Renal cortex interstitium (tissue), 11 donors: Measurements from ENCODE around the gene LINGO1. TPM values are rescaled to one million over a fixed set of nuclear protein-coding genes. Genes with fewer than 3 reads are reported as not detected.
A peak's percentile ranks its signal among the peaks of the same experiment; 100 is the strongest.

ENCODE experiments used
- DNase-seq, 11 donors: peaks; one replicate each; pipeline ENCODE4 v3.0.0-alpha.2; 2013; ENCODE audit warnings: low read depth in 9 of 11, low spot score in 4 of 11; ENCODE audit errors: extremely low read depth in 1 of 11
- polyA plus RNA-seq, 3 donors: library from polyadenylated mRNA; unstranded; fragments of 120-200 nt; gene quantifications; one replicate each; pipeline ENCODE4 v1.2.1, GENCODE V29; 2013; ENCODE audit not compliant: insufficient read length in 3 of 3

The LINGO1 gene
- polyA plus RNA-seq, 3 donors: 12.3 to 20.8 (median 14.4) TPM

DNA sequence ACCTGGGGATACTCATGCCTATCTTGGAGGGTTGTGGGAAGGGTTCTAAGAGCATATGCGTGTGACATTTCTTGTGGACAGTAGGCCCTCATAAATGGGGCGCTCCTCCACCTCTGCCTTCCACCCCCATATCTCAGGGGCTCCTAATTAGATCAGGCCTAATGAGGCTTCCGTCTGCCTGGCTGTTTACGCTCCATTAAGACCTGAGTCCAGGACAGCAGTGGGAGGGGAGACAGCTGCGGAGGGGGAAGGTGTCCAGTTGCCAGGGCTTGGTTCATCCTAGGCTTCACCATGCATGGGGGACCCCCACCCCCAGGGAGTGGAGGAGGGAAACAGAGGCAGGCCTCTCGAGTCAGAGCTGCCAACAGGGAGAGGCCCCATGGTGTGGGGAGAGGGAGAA lies 9.3 kb upstream of the LINGO1 start:
- DNase-seq: no peak

DNA sequence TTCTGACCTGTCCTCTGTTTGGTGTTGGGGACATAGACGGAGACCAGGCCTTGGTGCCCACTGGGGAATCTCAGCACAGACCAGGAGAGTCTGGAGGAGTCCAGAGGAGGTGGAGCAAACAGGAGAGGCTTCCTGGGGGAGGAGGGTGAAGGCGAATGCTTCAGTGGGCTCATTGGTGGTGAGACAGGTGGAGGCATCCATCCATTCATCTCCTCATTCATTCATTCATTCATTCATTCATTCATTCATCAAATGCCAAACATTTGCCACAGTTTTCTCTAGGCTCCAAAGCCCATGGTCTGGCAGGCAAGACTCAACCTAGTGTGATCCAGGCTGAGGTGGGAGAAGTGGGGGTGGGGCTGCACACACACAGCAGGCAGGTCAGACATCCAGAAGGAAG lies 7.9 kb upstream of the LINGO1 start:
- no peak for DNase-seq

DNA sequence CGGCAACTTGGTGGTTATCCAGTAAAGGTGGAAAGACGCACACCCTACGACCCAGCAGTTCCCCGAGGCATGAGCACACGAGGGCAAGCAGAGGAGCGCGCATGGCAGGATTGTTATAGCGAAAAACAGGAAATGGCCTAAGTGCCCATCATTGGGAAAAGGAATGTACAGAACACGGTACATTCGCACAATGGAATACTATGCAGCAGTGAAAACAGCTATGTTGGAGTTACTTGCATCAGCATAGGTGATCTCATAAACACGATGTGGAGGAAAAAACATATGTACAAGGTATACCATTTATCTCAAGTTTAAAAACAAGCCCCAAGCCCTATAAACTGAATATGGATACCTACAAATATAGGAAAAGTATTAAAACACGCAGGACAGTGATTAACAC lies 6.7 kb upstream of the LINGO1 start:
- DNase-seq: no peak

GRCh38 chr15:77637851-77638692 lies 5.4 kb upstream of the LINGO1 start:
- DNase-seq: no peak

DNA sequence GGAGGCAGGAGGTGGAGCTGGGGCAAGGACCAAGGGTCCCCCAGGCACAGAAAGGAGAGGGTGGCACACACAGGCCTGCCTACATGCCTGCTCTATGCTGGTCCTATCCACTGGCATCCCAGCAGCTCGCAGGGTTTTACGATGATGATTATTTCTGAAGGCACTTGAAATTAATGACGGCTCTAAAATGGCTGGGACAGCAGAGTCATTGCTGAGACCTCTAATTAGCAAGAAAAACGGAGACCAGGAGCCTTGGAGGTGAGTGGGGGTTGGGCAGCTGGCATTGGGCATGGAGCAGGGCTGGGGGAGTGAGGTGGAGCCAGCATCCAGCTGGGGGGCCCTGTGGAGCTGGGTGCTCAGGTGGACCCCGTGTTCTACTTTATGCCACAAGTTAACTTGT lies 3.5 kb upstream of the LINGO1 start:
- no peak for DNase-seq

DNA sequence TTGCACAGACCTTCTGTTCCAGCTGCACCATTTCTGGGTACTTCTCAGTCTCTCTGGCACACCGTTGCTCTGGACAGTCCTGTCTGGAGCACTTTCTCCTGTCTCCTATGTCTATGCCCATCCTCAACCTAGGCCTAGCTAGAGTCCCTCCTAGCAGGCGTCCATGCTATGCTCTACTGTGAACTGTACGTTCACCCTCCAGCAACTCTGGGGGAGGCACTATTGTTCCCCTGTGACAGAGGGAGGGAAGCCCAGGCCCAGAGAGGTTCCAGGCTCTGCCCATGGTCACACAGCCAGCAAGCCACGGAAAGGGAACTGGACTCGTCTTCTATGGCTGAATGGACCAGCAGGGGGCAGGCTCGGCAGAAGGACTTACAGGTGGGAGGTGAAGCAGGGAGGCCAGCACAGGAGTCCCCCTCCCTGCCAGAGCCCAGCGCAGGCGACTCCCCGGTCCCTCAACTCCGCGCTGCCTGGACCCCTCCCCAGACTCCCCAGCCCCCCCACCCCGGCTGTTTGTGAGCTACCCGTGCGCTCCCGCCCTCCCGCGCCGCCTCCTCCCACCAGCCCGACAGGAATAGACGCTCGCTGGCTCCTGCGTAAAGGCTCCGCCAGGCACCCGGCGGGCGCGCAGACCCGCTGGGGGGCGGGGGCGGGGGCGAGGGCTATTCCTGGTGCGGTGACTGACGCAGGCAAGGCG lies 1.7 kb upstream of the LINGO1 start:
- DNase-seq: peak in 2 of 11 donors; percentile 40 to 41

DNA sequence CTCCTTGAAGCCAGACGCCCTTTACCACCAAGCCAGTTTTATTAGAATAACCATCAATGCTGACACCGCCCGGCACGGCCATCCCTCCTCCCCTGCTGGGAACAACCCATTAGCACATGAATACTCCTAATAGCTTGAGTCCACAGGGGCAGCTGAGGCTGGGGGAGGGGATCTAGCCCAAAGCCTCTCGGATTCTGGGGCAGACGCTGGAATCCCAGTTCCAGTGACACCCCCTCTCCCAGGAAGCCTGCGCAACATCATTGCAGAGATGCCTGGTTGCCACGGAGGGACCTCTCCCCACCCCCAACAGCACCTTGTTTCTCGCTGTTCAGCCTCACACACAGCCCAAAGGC lies 1.2 kb upstream of the LINGO1 start:
- DNase-seq: no peak

DNA sequence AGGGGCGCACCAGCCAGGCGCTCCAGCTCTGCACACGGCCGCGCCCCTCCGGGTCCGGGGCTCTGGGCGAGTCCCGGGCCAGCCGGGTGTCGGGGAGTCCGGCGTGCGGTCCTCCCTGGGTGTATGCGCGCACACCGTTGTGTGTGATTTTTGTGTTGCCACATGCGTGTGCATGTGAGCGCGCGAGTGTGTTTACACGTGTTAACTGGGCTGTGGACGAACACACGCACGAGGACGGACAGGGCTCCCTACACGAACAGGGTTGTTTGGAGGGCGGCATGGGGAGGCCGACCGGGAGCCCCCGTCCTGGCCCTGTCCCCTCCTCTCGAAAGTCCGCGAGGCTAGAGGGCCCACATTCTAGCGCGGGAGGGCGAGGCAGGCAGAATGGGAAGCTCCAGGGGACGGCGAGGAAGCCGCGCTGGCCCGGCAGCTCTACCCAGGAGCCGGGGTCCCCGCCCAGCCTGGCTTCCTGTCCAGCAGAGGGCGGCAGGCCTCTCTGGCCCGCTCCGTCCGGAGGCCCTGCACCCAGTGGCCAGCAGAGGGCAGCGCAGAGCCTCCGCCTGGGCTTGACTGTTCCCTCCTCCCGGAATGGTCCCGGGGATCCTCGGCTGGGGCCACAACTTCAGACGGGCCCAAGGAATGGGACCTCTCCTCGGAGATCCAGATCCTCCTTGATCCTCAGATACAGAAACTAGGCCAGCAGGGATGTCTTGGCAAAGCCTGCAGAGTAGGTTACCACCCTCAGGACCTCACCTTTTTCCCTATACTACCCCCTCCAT lies 611 bp upstream of the LINGO1 start:
- DNase-seq: peak; percentile 69 to 87 (median 79)

DNA sequence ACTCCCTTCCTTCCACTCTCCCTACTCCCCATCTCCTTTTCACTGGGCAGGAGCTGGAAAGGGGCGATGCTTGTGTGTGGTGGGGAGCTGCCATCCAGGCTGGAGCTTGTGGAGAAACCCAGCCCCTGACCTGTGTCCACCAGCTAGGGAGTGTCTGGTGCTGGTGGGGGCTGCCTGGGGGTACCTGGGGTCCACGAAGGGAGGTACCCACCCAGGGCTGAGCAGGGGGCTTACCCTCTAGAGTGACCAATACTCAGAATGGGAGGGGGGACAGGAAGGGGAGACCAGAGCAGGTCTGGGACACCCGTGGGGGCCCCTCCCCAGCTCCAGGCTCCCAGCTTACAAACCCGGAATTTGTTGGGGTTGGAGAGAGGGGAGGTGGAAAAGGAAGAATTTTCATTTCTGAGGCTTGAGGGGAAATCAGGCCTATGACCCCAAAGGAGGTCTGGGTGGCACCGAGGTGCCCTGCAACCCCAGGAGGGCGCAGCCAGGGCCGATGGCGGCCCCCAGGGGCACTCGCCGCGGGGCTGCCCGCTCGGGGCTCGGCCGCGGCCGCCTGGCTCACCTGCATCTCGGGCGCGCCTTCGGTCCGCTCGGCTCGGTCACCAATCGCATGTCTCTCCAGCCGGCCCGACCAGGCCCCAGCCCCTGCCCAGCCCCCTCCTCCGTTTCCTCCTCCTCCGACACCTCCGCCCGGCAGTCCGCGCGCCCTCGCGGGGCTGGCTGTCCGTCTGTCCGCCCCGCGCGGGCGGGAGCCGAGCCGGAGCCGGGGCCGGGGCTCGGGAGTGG lies 773 bp downstream of the LINGO1 start:
- peak in 1 of 11 donors; percentile 32 for DNase-seq

DNA sequence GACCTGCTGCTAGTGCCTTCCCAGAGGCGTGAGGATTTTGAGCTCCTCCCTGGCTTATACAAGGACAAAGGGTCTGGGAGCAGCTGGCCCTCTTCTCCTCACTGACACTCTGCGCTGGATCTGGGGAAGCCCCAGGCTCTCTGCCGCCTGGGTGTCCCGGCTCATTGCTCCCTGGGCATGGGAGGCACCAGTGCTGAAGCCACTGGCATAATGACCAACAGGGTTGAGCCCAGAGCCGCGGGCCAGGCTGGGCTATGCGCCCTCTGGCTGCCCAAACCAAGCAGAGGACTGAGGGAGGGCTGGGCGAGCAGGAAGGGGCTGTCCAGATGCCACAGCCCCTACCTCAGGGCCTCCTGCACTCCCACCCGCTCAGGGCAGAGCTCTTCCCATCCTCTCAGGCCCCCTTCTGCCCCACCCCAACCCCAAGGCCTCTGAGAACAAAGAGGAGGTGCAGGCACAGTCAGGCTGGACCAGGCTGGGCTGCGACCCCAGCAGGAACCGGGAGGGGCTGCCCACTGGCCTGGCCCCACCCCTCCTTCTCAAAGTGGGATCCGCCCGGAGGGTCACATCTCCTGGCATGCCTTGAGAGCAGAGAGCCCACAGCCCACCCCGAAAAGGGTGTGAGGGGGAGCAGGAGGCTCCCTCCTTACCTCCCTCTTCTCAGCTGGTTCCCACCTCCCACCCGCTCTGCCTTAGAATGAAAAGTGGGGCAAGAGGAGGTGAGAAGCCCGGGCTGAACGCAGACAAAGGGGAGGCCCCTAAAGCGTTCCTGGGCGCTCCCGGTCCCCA lies 1.6 kb downstream of the LINGO1 start:
- peak in 5 of 11 donors; percentile 45 to 69 (median 63) for DNase-seq

- DNase-seq: no peak
Measured at GRCh38 chr15:77630056-77630455, 2.7 kb downstream of the LINGO1 start.

DNA sequence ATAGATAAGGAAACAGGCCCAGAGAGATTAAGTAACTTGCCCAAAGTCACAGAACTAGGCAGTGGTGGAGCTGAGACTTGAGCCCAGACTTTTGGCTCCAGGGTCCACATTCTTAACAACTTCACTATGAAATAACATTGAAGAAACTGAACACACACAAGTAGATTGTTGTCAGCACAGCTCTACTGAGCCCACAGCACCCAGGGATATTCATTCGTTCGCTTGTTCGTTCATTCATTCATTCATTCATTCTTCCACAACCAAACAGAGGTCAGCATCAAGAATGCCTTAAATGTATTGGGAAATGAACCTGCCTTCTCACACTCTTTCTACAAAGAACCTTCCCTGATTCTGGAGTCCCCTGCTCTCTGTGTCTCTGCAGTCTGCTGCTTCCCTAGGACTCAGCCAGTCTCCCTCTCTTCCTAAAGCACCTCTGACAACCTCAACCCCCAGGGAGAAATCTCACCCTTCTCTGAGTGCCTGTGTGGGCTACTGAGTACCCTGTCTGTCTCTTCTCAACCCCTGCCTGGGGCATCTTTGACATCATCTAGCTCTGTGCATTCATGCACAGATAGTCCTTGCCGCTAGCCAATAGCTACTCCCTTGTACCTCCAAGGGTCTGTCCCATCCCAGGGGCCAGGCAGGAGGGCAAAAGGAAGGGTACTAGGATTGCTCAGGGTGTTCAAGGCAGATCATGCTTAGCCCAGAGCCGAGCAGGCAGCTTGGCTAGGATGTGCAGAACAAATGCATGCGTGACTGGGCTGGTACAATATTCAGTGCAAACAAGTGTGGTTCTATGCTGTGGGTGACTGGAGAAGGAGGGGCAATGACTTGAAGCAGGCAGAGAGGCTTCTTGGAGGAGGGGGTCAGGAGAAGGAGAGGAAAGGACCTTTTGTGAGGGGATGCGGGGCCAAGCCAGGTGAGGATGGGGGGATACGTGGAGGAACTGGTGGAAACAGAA lies 3.4 kb downstream of the LINGO1 start:
- DNase-seq: no peak

- DNase-seq: no peak
Measured at GRCh38 chr15:77628010-77628409, 4.7 kb downstream of the LINGO1 start.

DNA sequence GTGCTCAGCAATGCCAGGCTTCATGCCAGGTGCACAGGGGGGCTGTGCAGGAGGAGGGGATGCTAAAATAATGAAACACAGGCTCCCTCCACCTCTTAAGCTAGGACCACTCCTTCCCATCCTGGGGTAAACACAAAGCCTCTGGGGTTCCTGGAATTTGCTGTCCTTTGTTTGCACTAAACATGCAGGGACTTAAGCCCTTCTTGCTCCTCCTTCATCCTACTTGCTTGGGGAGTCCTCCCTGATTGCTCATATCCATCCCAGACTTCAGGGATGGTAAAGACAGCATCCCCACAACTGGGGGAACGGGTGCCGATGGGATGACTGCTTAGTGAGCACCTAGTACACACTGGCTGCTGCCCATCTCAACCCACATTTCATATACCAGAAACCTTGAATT lies 5.1 kb downstream of the LINGO1 start:
- DNase-seq: no peak

- DNase-seq: no peak
Measured at GRCh38 chr15:77627067-77627466, 5.6 kb downstream of the LINGO1 start.

- DNase-seq: no peak
Measured at GRCh38 chr15:77626002-77626401, 6.7 kb downstream of the LINGO1 start.

- no peak for DNase-seq
Measured at GRCh38 chr15:77625376-77625775, 7.3 kb downstream of the LINGO1 start.
